Parathyroid adenoma (tissue), 2 donors: ENCODE data around the gene PACRG.

Source experiments
- H2AFZ ChIP-seq: fragments of 300-600 bp; sonication (generic); one replicate; pipeline ENCODE4 v1.7.0; 2017; ENCODE audit warnings: antibody characterized with exemption, mild to moderate bottlenecking
- H3K27ac ChIP-seq: fragments of 300-600 bp; sonication (generic); one replicate; pipeline ENCODE4 v1.7.0; 2017
- H3K27me3 ChIP-seq: fragments of 300-600 bp; sonication (generic); one replicate; pipeline ENCODE4 v1.7.0; 2017; ENCODE audit warnings: low read length; ENCODE audit not compliant: control insufficient read depth, insufficient read depth
- H3K36me3 ChIP-seq: fragments of 300-600 bp; sonication (generic); one replicate; pipeline ENCODE4 v1.7.0; 2017; ENCODE audit warnings: low read length; ENCODE audit not compliant: control insufficient read depth, insufficient read depth
- H3K4me1 ChIP-seq: fragments of 300-600 bp; sonication (generic); one replicate; pipeline ENCODE4 v1.7.0; 2017; ENCODE audit warnings: control low read depth
- H3K4me2 ChIP-seq: fragments of 300-600 bp; sonication (generic); one replicate; pipeline ENCODE4 v1.7.0; 2017; ENCODE audit warnings: low read length
- H3K4me3 ChIP-seq: fragments of 300-600 bp; sonication (generic); one replicate; pipeline ENCODE4 v1.7.0; 2017; ENCODE audit warnings: low read depth, low read length
- H3K79me2 ChIP-seq: fragments of 300-600 bp; sonication (generic); one replicate; pipeline ENCODE4 v1.7.0; 2017; ENCODE audit warnings: control low read depth
- H3K9ac ChIP-seq: fragments of 300-600 bp; sonication (generic); one replicate; pipeline ENCODE4 v1.7.0; 2017; ENCODE audit warnings: mild to moderate bottlenecking
- H3K9me3 ChIP-seq: fragments of 300-600 bp; sonication (generic); one replicate; pipeline ENCODE4 v1.7.0; 2017; ENCODE audit warnings: low read length; ENCODE audit not compliant: control insufficient read depth
- CTCF ChIP-seq: fragments of 300-600 bp; sonication (generic); IDR thresholded peaks from one replicate; pipeline ENCODE4 v1.7.0; 2017; ENCODE audit warnings: antibody characterized with exemption, mild to moderate bottlenecking
- donor health status: primary hyperparathyroidism.

Gene PACRG

GRCh38 chr6:162719528-162719927 is 8.2 kb upstream of the PACRG start:
- H3K9me3 ChIP-seq, result no peaks in the 10 kb centered on the region
- no peak overlapping the region for H3K9ac ChIP-seq
- H3K36me3 ChIP-seq, result no peaks in the 10 kb centered on the region
- H3K27ac ChIP-seq, result no peak overlapping the region
- no peak overlapping the region for H3K4me2 ChIP-seq
- no peak overlapping the region for H2AFZ ChIP-seq
- H3K27me3 ChIP-seq, result no peaks in the 10 kb centered on the region
- H3K4me1 ChIP-seq, result no peaks in the 10 kb centered on the region
- H3K79me2 ChIP-seq, result peaks cover 4% of the 10 kb centered on the region
- no peak for TF ChIP-seq CTCF
- H3K4me3 ChIP-seq, result no peak overlapping the region

- Histone ChIP-seq H3K4me2 (no peak overlapping the region), H3K4me3 (no peak overlapping the region), H3K36me3 (no peaks in the 10 kb centered on the region), H3K79me2 (peaks cover 4% of the 10 kb centered on the region), H3K9ac (no peak overlapping the region), H3K9me3 (no peaks in the 10 kb centered on the region), H2AFZ (no peak overlapping the region), H3K27me3 (no peaks in the 10 kb centered on the region), H3K4me1 (no peaks in the 10 kb centered on the region), H3K27ac (no peak overlapping the region)
- TF ChIP-seq CTCF, result no peak
Measured at GRCh38 chr6:162721404-162721687, 6.4 kb upstream of the PACRG start.

- Histone ChIP-seq H3K27ac (no peak overlapping the region), H3K9me3 (no peaks in the 10 kb centered on the region), H3K4me3 (no peak overlapping the region), H3K79me2 (no peaks in the 10 kb centered on the region), H3K4me1 (peaks cover 2% of the 10 kb centered on the region), H3K4me2 (no peak overlapping the region), H3K36me3 (no peaks in the 10 kb centered on the region), H2AFZ (no peak overlapping the region), H3K9ac (no peak overlapping the region), H3K27me3 (no peaks in the 10 kb centered on the region)
- TF ChIP-seq CTCF, result no peak
Measured at GRCh38 chr6:162722226-162722625, 5.5 kb upstream of the PACRG start.

- Histone ChIP-seq H3K27ac (no peak overlapping the region), H3K9me3 (no peaks in the 10 kb centered on the region), H3K4me2 (no peak overlapping the region), H3K27me3 (no peaks in the 10 kb centered on the region), H3K4me1 (peaks cover 2% of the 10 kb centered on the region), H3K36me3 (no peaks in the 10 kb centered on the region), H2AFZ (no peak overlapping the region), H3K4me3 (no peak overlapping the region), H3K79me2 (no peaks in the 10 kb centered on the region), H3K9ac (no peak overlapping the region)
- TF ChIP-seq CTCF, result no peak
Measured at GRCh38 chr6:162722633-162723032, 5.1 kb upstream of the PACRG start.

GRCh38 chr6:162726947-162727321 is 840 bp upstream of the PACRG start:
- Histone ChIP-seq H3K36me3 (no peaks in the 10 kb centered on the region), H3K4me1 (peaks cover 6% of the 10 kb centered on the region), H2AFZ (peak overlapping the region; percentile 98), H3K27ac (peak overlapping the region; percentile 84), H3K27me3 (no peaks in the 10 kb centered on the region), H3K4me3 (peak overlapping the region; percentile 65), H3K9ac (peak overlapping the region; percentile 77), H3K9me3 (no peaks in the 10 kb centered on the region), H3K4me2 (peak overlapping the region; percentile 61), H3K79me2 (no peaks in the 10 kb centered on the region)
- no peak for TF ChIP-seq CTCF
